GM12891 (cell line): ENCODE results near the gene ADGRB3.

ENCODE experiments used
- PAX5 ChIP-seq: IDR thresholded peaks from 2 replicates; pipeline ENCODE4 v1.6.1; 2011; ENCODE audit warnings: low read length, moderate library complexity, mild to moderate bottlenecking; ENCODE audit not compliant: insufficient read depth, severe bottlenecking
- POLR2A ChIP-seq: IDR thresholded peaks from 2 replicates; pipeline ENCODE4 v1.6.1; 2011; ENCODE audit warnings: low read depth, low read length, control low read depth
- POLR2AphosphoS5 ChIP-seq: IDR thresholded peaks from 2 replicates; pipeline ENCODE4 v1.6.1; 2011; ENCODE audit warnings: low read depth, low read length, control low read depth
- POU2F2 ChIP-seq: IDR thresholded peaks from 2 replicates; pipeline ENCODE4 v1.6.1; 2011; ENCODE audit warnings: low read depth, mild to moderate bottlenecking, control low read depth, low read length, moderate library complexity
- SPI1 ChIP-seq: IDR thresholded peaks from 2 replicates; pipeline ENCODE4 v1.6.1; 2011; ENCODE audit warnings: low read depth, low read length, control low read depth
- TAF1 ChIP-seq: IDR thresholded peaks from 2 replicates; pipeline ENCODE4 v1.6.1; 2011; ENCODE audit warnings: low read depth, low read length, control low read depth

- TF ChIP-seq POLR2AphosphoS5 (no peak), POLR2A (no peak), TAF1 (no peak), PAX5 (no peak), POU2F2 (no peak), SPI1 (no peak)
Measured at GRCh38 chr6:69303382-69303781, 668.3 kb downstream of the ADGRB3 start.
